Urinary bladder (tissue), 4 donors: ENCODE results near the gene ABCF3. TPM values are rescaled to one million over a fixed set of nuclear protein-coding genes. Genes with fewer than 3 reads are reported as not detected.

Source experiments
- DNase-seq: peaks from one replicate; pipeline ENCODE4 v3.0.0-alpha.2; 2015; ENCODE audit errors: extremely low spot score
- H3K27ac ChIP-seq: one replicate; pipeline ENCODE4 v1.5.1; 2013; ENCODE audit warnings: low read depth, mild to moderate bottlenecking, moderate library complexity
- H3K36me3 ChIP-seq: one replicate; pipeline ENCODE4 v1.6.1; 2013; ENCODE audit warnings: mild to moderate bottlenecking, moderate library complexity; ENCODE audit not compliant: insufficient read depth
- H3K4me1 ChIP-seq: one replicate; pipeline ENCODE4 v1.6.1; 2013; ENCODE audit warnings: mild to moderate bottlenecking, moderate library complexity; ENCODE audit not compliant: insufficient read depth
- H3K4me3 ChIP-seq: one replicate; pipeline ENCODE4 v1.5.1; 2013; ENCODE audit warnings: low read depth, low read length
- WGBS: extraction: QIAGEN DNeasy Blood & Tissue Kit; methylation state at CpG from one replicate; pipeline ENCODE4 v1.1.7; 2013; 5-methylcytosine and 5-hydroxymethylcytosine counted together
- polyA plus RNA-seq: library from polyadenylated mRNA; stranded (reverse); fragments of 200-250 nt; gene quantifications from one replicate; pipeline ENCODE4 v1.2.3, GENCODE V29; 2013
- total RNA-seq: library from RNA; depleted of rRNA; stranded (reverse); fragments of >200 nt; gene quantifications from one replicate; pipeline ENCODE4 v1.2.3, GENCODE V29; 2014
- donor health status: healthy with polysubstance abuse.
- donor health status: healthy.

The ABCF3 gene
- total and polyA plus RNA-seq, 2 donors: 27.4 to 38.8 TPM

- Histone ChIP-seq H3K4me3 (peak overlapping the region; percentile 90), H3K4me1 (no peaks in the 10 kb centered on the region), H3K27ac (peak overlapping the region; percentile 85), H3K36me3 (peaks cover 11% of the 10 kb centered on the region)
- DNase-seq: peak; percentile 96
- WGBS: 2% methylated on average over 55 of the region's 55 CpGs
Observed at GRCh38 chr3:184185461-184186183, 377 bp upstream of the ABCF3 start.

DNA sequence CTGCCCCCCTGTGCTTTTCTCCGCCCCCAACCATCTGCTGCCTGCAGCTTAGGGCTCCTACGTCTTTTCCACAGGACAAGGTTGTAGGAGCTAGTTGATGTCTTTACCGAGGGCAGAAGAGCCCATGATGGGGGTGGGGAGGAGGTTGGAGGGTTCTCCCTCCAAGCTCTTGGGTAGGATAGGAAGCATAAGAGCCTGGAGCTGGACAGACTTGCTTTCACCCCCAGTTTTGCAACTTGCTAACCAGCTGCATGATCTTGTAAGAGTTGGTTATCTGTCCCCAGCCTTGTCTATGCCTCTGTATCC, 856 bp downstream of the ABCF3 start:
- WGBS: 17% methylated on average over 3 of the region's 3 CpGs
- peaks cover 9% of the 10 kb centered on the region for H3K36me3 ChIP-seq
- peak overlapping the region; percentile 90 for H3K4me3 ChIP-seq
- H3K27ac ChIP-seq: no peak overlapping the region
- DNase-seq: no peak
- H3K4me1 ChIP-seq: no peaks in the 10 kb centered on the region

GRCh38 chr3:184188080-184188479, 2.1 kb downstream of the ABCF3 start:
- Histone ChIP-seq H3K36me3 (peaks cover 10% of the 10 kb centered on the region), H3K4me1 (no peaks in the 10 kb centered on the region), H3K27ac (no peak overlapping the region), H3K4me3 (no peak overlapping the region)
- no peak for DNase-seq
- 90% methylated on average over 17 of the region's 17 CpGs for WGBS

DNA sequence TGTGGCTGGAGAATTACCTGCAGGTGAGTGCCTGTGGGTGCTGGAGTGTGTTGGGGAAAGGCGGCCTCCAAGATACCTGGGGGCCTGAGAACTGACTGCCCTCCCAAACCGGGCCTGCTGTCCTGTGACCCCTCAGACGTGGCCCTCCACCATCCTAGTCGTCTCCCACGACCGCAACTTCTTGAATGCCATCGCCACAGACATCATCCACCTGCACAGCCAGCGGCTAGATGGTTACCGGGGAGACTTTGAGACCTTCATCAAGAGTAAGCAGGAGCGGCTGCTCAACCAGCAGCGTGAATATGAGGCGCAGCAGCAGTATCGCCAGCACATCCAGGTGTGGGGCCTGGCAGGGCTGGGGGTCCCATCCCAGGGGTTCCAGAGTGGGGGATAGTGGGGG, 3.4 kb downstream of the ABCF3 start:
- Histone ChIP-seq H3K4me1 (no peaks in the 10 kb centered on the region), H3K36me3 (peaks cover 6% of the 10 kb centered on the region), H3K4me3 (no peak overlapping the region), H3K27ac (no peak overlapping the region)
- no peak for DNase-seq
- 94% methylated on average over 13 of the region's 13 CpGs for WGBS

- 97% methylated on average over 10 of the region's 10 CpGs for WGBS
- no peak for DNase-seq
- Histone ChIP-seq H3K4me3 (no peak overlapping the region), H3K27ac (no peak overlapping the region), H3K4me1 (no peaks in the 10 kb centered on the region), H3K36me3 (peaks cover 6% of the 10 kb centered on the region)
Observed at GRCh38 chr3:184192889-184193288, 6.9 kb downstream of the ABCF3 start.

- WGBS: 87% methylated on average over 9 of the region's 9 CpGs
- Histone ChIP-seq H3K4me3 (no peak overlapping the region), H3K4me1 (no peaks in the 10 kb centered on the region), H3K36me3 (peaks cover 6% of the 10 kb centered on the region), H3K27ac (no peak overlapping the region)
- DNase-seq: no peak
Observed at GRCh38 chr3:184193991-184194539, 8.1 kb downstream of the ABCF3 start.

DNA sequence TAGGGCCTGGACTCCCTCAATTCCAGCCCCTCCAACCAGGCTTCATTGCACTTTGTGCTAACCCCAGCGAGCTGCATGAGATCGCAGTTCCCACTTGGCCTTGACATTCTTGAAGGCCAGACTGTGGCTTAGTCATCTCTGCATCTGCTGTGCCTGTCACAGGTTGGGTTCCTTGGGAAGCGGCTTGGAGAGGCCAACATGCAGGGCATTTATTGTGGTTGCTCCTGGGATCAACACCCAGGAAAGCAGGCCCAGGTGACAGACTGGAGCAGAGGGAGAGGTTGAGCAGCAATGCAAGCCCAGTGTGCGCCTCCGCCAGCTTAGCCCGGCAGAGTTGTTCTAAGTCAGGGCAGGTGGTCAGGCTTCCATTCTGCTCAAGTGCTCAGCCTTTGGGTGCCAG, 10.5 kb downstream of the ABCF3 start:
- Histone ChIP-seq H3K4me3 (no peak overlapping the region), H3K4me1 (no peaks in the 10 kb centered on the region), H3K36me3 (peaks cover 6% of the 10 kb centered on the region), H3K27ac (no peak overlapping the region)
- DNase-seq: no peak
- WGBS: 93% methylated on average over 6 of the region's 6 CpGs

DNA sequence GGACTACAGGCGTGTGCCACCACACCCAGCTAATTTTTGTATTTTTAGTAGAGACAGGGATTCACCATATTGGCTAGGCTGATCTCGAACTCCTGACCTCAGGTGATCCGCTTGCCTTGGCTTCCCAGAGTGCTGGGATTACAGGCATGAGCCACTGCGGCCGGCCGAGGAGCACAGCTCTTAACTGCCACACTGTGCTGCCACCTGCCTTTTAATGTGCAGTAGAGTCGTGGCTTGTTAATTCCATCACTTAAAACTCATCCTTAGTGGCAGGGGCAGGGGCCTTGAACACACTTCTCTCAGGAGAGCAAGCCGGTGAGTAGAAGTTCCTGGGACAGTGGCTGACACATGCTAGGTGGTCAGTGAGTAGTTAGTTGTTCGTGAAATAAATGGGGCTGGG, 12.5 kb downstream of the ABCF3 start:
- H3K27ac ChIP-seq: no peak overlapping the region
- no peak overlapping the region for H3K4me3 ChIP-seq
- WGBS: 80% methylated on average over 9 of the region's 9 CpGs
- H3K36me3 ChIP-seq: no peaks in the 10 kb centered on the region
- no peak for DNase-seq
- no peaks in the 10 kb centered on the region for H3K4me1 ChIP-seq

- H3K4me1 ChIP-seq: no peaks in the 10 kb centered on the region
- no peak for DNase-seq
- no peak overlapping the region for H3K4me3 ChIP-seq
- H3K36me3 ChIP-seq: no peaks in the 10 kb centered on the region
- no peak overlapping the region for H3K27ac ChIP-seq
Observed at GRCh38 chr3:184200825-184201224, 14.8 kb downstream of the ABCF3 start.

DNA sequence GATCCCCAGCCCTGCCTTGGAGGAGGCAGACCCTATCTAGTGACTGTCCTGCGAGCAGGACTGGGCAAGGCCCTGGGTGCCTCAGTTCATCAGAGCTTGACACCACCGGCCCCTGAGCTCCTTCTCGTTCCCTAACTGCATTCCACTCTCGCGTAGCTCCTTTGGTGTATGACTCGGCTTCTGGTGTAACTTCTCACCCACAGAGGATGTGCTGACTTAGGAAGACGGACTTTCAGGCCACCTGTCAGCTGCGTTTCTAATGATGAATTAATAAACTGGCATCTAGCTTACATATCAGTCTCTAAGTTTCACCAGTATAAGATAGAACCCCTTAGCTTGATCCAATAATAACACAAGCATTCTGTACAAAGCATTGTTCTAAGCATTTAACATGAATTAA, 17.5 kb downstream of the ABCF3 start:
- no peak overlapping the region for H3K27ac ChIP-seq
- WGBS: 82% methylated on average over 8 of the region's 8 CpGs
- H3K4me1 ChIP-seq: no peaks in the 10 kb centered on the region
- H3K36me3 ChIP-seq: no peaks in the 10 kb centered on the region
- DNase-seq: no peak
- no peak overlapping the region for H3K4me3 ChIP-seq

DNA sequence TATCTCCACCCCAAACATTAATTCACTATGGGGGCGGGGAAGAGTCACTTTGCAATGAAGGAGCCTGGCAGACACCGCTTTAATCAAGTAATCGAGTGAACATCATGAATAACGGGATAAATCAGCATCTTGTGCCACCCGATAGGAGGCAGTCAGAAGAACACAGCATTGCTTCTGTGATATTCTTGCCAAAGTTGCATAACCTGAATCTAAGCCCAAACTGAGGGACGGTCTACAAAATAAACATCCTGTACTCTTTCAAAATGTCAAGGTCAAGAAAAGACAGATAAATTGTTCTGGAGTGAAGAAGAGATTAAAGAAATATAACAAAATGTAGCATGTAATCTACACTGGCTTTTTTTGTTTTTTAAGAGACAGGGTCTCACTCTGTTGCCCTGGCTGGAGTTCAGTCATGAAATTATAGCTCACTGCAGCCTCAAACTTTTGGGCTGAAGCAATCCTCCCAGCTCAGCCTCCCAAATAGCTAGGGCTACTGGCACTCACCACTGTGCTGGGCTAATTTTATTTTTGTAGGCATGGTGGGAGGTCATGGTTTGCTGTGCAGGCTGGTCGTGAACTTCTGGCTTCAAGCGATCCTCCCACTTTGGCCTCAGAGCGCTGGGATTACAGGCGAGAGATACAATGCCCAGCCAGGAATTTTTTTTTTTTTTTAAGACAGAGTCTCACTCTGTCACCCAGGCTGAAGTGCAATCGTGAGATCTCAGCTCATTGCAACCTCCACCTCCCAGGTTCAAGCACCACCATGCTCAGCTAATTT, 23.3 kb downstream of the ABCF3 start:
- no peak for DNase-seq
- no peak overlapping the region for H3K27ac ChIP-seq
- 52% methylated on average over 11 of the region's 11 CpGs for WGBS
- H3K4me1 ChIP-seq: no peaks in the 10 kb centered on the region
- H3K4me3 ChIP-seq: no peak overlapping the region
- no peaks in the 10 kb centered on the region for H3K36me3 ChIP-seq

DNA sequence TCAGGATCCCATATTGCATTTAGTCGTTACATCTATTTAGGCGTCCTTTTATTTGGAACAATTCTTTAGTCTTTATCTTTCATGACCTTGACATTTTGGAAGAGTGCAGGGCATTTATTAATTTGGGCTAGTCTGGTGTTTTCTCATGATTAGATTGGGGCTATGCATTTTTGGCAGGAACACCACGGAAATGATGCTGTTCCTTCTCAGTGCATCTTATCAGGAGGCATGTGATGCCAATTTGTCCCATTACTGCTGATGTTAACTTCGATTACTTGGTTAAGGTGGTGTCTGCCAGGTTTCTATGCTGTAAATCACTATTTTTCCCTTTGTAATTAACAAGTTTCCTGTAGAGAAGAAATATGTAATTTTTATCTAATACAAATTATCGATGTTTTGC, 25.3 kb downstream of the ABCF3 start:
- 77% methylated on average over 5 of the region's 5 CpGs for WGBS
- DNase-seq: no peak
- no peaks in the 10 kb centered on the region for H3K4me1 ChIP-seq
- H3K36me3 ChIP-seq: no peaks in the 10 kb centered on the region
- no peak overlapping the region for H3K27ac ChIP-seq
- H3K4me3 ChIP-seq: no peak overlapping the region

GRCh38 chr3:184211718-184212117, 25.7 kb downstream of the ABCF3 start:
- H3K4me3 ChIP-seq: no peak overlapping the region
- no peaks in the 10 kb centered on the region for H3K36me3 ChIP-seq
- no peaks in the 10 kb centered on the region for H3K4me1 ChIP-seq
- no peak overlapping the region for H3K27ac ChIP-seq
- no peak for DNase-seq
- WGBS: 58% methylated on average over 5 of the region's 5 CpGs

DNA sequence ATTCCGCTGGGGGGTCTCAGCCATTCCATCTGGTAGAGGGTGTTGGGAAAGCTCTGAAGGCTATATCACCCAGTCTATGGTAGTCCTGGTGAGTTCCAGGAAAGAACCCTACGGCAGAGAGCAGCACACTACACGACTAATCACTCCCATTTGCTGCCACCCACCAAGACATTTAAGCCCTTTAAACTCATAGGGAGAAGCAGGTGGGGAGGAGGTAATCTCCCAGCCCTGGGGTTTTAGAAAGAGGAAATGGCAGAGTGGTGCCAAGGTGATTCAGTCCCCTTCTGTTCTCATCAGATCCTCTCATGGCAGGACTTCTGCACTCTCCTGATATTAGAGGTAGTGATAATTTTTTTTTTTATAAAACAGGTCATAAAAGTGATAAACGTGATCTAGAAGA, 32.8 kb downstream of the ABCF3 start:
- no peak for DNase-seq
- Histone ChIP-seq H3K36me3 (no peaks in the 10 kb centered on the region), H3K27ac (no peak overlapping the region), H3K4me3 (no peak overlapping the region), H3K4me1 (no peaks in the 10 kb centered on the region)
- 46% methylated on average over 4 of the region's 4 CpGs for WGBS
